ENCODE results near the gene NR2F1-AS1. TPM values are rescaled to one million over a fixed set of nuclear protein-coding genes. Genes with fewer than 3 reads are reported as not detected.
"Not testable (repeated sequence)": the region's sequence is repeated elsewhere in the genome, so short reads cannot be mapped to it uniquely, and the experiment has no call there.

NR2F1-AS1 gene
- total RNA-seq, 1 donor, result 11.8 TPM

DNA sequence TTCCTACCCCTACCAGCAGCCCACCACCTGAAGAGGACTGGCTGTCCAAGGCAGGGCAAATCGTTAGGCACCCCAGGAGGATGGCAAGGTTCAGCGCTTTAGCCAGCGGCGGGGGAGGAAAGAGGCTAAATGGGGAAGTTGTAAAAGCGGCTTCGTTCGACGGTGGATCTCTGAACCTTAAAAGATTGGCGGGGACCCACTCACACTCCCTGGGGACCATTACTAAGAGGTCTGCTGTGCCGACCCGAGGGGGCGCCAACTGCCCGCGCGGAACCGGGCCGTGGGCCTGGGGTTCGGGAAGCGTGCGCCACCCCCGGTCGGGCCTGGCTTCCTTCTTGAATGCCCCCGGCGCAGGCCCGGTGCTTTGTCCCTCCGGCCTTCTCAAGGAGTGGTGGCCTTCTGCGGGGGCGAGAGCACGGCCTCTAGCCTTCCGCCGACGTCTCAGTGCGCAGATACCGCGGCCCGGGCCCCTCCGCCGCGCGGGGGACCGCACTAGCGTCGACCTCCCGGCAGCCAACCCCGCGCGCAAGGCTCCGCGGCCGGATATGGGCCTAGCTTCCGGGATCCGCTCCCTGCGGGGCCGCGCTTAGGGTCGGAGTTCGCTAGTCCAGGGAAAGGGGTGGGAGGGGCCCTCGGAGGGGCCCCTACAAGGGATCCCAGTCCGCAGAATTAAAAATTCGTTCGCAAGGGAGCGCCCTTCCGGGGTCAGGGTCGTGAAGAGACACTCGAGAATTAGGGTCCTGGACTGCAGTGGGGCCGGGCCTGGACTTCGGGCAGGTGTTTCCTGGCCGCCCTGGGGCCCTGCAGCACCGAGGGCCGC lies 10.5 kb downstream of the NR2F1-AS1 start:
- no peak for DNase-seq (ENCODE audit: low read depth)
- TF ChIP-seq, protein P1, sequence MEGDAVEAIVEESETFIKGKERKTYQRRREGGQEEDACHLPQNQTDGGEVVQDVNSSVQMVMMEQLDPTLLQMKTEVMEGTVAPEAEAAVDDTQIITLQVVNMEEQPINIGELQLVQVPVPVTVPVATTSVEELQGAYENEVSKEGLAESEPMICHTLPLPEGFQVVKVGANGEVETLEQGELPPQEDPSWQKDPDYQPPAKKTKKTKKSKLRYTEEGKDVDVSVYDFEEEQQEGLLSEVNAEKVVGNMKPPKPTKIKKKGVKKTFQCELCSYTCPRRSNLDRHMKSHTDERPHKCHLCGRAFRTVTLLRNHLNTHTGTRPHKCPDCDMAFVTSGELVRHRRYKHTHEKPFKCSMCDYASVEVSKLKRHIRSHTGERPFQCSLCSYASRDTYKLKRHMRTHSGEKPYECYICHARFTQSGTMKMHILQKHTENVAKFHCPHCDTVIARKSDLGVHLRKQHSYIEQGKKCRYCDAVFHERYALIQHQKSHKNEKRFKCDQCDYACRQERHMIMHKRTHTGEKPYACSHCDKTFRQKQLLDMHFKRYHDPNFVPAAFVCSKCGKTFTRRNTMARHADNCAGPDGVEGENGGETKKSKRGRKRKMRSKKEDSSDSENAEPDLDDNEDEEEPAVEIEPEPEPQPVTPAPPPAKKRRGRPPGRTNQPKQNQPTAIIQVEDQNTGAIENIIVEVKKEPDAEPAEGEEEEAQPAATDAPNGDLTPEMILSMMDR (IDR thresholded peaks at IDR 0.05; ENCODE audit: insufficient read depth, low read length), result no peak
- H3K4me3 ChIP-seq (ENCODE audit: low read depth, low read length), result no peak overlapping the region

DNA sequence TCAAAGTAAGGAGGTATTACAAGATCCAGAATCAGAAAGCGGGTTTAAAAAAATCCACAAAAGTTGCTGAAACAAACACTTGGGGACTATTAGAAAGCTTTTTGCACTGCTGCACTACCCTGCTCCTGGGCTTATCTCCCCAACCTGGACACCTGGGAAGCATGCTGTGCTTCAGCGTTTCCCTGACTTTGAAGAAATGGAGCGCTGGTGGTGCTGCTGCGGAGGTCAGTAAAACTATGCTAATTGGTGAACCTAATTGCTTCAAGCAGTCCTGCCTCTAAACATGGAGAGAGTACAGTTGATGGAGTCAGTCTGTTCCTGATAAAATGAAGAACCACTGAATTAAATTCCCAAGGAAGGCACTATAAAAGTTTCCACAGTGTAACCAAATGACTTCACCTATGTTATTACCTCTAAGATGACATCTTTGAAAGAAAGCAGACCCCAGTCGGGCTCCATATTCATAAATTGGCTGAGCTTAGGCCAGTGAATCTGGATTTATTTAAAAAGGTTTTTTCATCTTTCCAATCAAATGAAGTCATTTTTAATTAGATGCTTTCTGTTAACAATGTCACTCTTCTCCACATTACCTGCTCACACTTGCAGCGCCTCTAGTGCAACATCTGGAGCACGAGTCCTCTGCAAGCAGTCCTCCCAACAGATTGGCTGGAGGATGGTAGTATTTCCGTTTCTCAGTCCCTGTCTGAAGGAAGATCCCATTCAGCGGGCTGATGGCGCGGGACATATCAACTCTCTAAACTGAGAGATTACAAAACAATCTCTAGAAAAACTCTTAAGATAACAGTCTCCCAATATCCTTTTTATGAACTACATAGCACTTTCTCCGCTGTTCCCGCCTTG lies 11.5 kb downstream of the NR2F1-AS1 start:
- TF ChIP-seq, protein P1 (IDR thresholded peaks at IDR 0.05; ENCODE audit: insufficient read depth, low read length), result no peak
- no peak for DNase-seq (ENCODE audit: low read depth)

DNA sequence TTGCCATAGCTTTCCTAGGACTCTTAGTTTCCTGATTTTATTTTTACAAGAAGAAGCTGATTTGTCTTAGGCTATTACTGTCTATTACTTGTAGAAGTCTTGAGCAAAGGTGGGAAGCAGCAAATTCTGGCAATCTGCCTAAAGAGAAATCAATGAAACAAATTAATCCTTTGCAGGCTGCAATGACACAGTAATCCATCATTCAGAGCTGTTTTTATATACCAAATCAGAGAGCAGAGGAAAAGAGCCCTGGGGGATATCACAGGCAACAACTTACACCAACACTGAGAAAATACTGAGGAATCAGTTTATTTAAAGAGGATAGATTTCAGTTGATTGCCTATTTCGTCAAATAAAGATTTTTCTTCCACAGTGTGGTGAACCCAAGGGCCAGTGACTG lies 13.6 kb downstream of the NR2F1-AS1 start:
- no peak for DNase-seq (ENCODE audit: low read depth)
- H3K4me3 ChIP-seq (ENCODE audit: low read depth, low read length), result no peak overlapping the region
- TF ChIP-seq, protein P1 (IDR thresholded peaks at IDR 0.05; ENCODE audit: insufficient read depth, low read length), result no peak

More for the DNA sequence above, 11.5 kb downstream of the NR2F1-AS1 start:
- no peak overlapping the region for H3K4me3 ChIP-seq (ENCODE audit: low read depth, low read length)

DNA sequence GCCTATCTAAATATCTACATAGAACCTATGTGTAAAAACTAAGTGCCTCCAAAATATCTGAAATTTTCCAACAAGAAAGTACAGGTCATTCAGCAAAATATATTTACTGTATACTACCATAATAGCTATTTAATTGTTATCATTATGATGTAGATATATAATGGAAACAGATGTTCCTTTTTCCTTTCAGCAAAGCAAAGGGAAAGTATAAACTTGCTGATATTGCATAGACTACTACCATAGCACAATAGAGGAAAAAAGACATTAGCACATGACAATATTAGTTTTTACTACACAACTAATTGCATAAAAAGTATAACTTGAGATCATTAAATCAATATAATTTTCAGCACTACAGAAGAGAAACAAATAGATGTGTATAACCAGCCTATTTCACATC lies 14.9 kb downstream of the NR2F1-AS1 start:
- DNase-seq (ENCODE audit: low read depth), result no peak
- TF ChIP-seq, protein P1 (IDR thresholded peaks at IDR 0.05; ENCODE audit: insufficient read depth, low read length), result no peak
- no peak overlapping the region for H3K4me3 ChIP-seq (ENCODE audit: low read depth, low read length)

GRCh38 chr5:93557021-93557604 lies 23.9 kb downstream of the NR2F1-AS1 start:
- TF ChIP-seq, protein P1 (IDR thresholded peaks at IDR 0.05; ENCODE audit: insufficient read depth, low read length), result no peak

GRCh38 chr5:93549594-93549993 lies 31.4 kb downstream of the NR2F1-AS1 start:
- not testable (repeated sequence) for DNase-seq (ENCODE audit: low read depth); H3K4me3 ChIP-seq (ENCODE audit: low read depth, low read length)

More at GRCh38 chr5:93557021-93557604, 23.9 kb downstream of the NR2F1-AS1 start:
- no peak for DNase-seq (ENCODE audit: low read depth)
- H3K4me3 ChIP-seq (ENCODE audit: low read depth, low read length), result no peak overlapping the region

DNA sequence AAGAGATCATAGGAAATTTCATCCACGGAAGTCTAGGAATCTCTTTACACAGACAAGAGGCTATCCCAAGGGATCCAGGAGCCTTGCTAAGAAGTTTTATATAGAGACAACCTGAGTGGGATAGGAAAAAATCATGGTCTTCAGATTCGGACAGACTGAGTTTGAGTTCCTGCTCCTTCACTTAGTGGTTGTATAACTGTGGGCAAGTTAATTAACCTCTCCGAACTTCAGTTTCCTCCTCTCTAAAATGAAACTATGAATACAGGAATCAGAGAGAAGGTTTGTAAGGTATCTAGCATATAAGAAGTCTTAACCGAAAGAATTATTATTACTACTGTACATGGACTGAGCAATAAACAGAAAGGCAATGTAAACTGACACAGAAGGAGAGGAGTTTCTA lies 35.1 kb downstream of the NR2F1-AS1 start:
- no peak for DNase-seq (ENCODE audit: low read depth)
- no peak overlapping the region for H3K4me3 ChIP-seq (ENCODE audit: low read depth, low read length)
- TF ChIP-seq, protein P1 (IDR thresholded peaks at IDR 0.05; ENCODE audit: insufficient read depth, low read length), result no peak

Data from fibroblast of the aortic adventitia (primary cell).